HG02973 (cell line): ENCODE data around the gene SLC33A1.
"Not testable (repeated sequence)": the region's sequence is repeated elsewhere in the genome, so short reads cannot be mapped to it uniquely, and the experiment has no call there.

Experiments used
- ATAC-seq: cut with Tn5 transposase; IDR thresholded peaks from one replicate; pipeline ENCODE4 v1.9.1; 2021; ENCODE audit warnings: moderate library complexity; ENCODE audit not compliant: unreplicated experiment

The SLC33A1 gene

DNA sequence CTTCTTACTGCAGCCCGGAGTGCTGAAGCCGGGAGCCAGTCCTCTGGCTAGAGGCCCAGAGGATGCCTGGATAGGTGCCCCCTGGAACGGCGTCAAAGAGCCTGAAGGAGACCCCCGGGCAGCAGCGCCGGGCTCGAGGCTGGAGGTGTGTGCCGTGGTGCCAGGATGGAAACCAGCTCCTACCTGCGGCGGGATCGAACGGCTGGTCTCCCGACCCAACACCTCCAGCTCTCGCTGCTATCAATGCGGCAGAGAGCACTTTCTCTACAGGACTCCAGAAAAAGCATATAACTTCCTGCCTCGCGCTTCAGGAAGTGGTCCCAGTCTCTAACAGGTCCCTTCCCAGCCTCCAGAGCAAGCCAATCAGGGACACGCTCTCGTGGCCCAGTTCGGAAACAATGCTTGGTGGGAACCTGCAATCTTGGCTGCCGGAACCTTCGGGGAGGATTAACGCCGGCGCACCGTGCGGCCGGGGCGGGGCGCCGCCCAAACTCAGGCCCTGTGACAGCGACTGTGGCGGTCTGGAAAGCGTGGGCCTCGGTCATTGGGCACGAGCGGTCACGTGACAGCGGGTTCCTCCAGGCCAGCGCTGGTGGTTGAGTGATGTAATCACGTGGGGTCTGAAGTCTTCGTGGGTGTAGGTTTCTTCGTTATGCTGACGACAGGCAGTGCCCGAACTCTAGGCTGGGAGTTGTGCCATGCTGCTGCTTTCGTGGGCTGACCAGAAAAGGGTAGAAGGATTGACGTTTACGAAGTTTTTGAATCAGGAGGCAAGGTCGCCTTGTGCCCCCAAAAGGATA is at the start of gene SLC33A1:
SLC33A1 (minus strand) TSS at position 287 of the 800 bp plus-strand sequence. CDS start 430 bp downstream, outside the sequence.
- peak; percentile 92 for ATAC-seq

DNA sequence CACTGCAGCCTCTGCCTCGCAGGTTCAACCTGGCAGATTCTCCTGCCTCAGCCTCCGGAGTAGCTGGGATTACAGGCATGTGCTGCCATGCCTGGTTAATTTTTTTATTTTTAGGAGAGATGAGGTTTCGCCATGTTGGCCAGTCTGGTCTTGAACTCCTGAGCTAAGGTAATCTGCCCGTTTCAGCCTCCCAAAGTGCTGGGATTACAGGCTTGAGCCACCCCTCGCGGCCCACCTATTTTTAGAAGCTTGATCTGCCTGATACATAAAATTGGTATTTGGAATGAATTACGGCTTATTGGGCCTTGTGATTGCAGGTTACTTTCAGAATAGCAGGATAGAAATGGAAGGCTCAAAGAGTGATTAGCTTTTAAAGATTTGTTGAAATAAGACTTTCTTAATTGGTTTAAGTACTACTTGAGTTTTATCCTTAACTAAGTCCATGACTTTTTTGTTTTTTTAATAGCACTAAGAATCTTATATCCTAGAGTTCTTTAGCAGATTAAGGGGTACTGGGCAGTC is 41.2 kb upstream of the SLC33A1 start:
- no peak for ATAC-seq

DNA sequence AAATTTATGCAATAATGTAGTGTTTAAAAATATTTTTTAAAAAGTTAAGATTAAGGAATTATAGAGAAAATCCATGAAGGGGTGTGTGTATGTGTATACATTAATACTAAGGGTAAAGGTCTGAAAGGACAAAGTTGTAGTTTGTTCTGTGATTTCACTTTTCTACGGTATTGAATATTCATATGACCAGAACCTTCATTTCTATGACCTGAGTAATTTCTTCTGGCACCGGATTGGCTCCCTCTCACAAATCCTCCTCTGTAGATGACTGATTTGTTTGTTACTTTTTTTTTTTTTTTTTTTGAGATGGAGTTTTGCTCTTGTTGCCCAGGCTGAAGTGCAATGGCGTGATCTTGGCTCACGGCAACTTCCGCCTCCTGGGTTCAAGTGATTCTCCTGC is 37.1 kb upstream of the SLC33A1 start:
- no peak for ATAC-seq

DNA sequence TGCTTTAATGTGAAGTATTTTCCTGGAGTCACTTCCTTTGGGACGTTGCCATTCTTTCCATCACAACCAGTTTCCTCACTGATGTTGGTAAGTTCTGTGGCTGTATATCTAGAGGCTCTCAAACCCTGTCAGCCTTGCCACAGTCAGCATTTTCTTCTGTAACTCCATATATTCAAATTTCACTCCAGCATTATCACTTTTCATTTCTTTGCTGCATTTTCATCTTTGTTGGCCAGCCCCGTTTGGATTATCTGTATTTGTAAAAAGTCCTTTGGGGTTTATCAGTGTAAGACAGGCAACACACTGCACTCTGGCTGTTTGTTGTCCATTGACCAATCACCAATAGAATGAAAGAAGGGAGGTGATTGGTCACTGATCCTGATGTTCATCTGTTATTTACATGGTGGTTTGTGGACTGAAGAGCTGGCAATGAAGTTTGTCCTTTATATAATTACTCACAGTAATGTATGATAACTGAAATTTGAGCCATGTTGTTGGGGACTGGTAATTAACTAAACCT is 36.5 kb upstream of the SLC33A1 start:
- ATAC-seq = no peak

DNA sequence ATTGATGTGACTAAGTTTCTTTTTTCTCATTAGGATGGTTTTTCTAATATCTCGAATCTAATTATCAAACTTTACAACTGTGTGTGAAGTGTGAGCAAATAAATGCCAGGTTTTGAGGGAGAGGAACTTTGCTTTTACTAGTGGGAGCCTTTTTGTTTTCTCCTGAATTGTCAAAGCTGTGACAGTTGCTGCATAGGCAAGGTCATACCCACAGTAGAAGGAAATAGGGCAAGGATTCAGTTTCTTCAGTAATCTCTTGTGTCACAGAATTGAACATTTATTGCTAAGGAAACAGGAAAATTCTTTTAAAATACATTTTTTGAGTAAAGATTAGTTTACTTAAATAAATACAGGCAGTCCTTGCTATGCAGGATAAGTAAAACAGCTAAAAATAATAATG is 35.7 kb upstream of the SLC33A1 start:
- no peak for ATAC-seq

DNA sequence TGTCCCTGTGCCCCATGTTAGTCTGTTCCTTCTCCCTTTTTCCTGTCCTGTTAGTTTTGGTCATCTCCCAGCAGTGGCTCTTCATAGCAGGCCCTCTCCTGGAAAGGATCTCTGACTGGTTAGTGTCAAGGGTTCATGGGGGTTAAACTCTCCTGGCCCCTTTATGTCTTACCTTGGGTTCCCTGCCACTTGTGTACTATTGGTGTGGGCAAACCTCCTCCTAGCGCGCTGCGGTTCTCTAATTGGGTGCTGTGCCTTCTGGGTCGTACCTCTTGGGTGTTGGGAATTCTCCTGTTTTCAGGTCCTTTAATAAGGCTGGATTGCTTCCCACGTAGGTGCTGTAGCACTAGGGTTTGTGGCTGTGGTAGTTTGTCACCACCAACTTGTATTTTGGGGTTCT is 35.0 kb upstream of the SLC33A1 start:
- no peak for ATAC-seq

DNA sequence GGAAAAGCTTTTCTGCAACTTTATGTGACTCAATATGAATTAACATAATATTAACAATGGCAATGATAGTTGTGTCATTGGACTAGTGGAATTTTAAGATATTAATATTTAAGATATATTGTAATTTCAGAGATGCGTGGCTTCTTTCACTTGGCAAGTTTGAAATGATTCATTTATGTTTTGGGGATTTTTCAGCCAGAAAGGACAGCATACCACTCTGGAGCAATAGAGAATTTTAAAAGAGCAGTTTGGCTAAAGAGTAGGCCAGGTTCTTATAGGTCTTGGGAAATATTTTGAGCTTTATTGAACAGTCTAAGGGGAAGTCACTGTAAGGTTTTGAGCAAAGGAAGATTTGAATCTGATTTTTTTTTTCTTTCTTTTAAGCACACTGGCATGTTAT is 32.7 kb upstream of the SLC33A1 start:
- no peak for ATAC-seq

DNA sequence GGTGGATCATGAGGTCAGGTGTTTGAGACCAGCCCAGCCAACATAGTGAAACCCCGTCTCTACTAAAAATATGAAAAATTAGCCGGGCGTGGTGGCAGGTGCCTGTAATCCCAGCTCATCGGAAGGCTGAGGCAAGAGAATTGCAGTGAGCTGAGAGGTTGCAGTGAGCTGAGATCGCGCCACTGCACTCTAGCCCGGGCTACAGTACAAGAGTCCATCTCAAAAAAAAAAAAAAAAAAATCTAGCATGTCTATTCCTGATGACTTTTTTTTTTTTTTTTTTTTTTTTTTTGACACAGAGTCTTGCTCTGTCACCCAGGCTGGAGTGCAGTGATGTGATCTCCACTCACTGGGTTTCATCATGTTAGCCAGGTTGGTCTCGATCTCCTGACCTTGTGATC is 32.1 kb upstream of the SLC33A1 start:
- not testable (repeated sequence) for ATAC-seq

DNA sequence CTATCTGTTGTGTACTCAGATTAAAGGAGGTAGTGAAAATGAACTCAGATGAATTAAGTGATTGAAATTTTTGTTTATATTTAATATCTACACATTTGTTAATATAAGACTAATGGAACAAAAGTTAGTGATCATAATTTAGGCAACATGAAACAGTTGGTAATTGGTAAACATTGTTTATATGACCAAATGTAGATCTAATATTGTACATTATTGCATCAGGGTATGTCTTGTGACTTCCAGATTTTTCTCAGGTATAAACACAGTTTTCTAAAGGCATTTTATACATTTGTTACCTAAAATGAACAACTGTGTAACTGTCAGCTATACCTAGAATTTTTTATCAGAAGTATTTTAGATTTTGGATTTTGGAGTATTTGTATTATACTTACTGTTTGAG is 31.1 kb upstream of the SLC33A1 start:
- no peak for ATAC-seq

DNA sequence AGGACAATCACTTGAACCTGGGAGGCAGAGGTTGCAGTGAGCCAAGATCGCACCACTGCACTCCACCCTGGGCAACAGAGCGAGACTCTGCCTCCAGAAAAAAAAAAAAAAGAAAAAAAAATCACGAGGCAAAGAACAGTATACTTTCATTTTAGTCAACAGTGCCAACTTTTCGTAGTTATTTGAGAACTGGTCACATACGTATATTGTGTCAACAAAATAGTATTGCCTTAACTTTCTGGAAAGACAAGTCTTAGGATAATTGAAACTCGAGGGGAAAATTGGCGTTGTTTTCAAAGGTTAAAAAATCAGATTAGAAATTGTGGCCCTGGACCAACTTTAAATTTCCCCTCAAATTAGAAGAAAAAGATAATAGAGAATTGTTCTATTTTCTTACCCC is 30.1 kb upstream of the SLC33A1 start:
- ATAC-seq = no peak

DNA sequence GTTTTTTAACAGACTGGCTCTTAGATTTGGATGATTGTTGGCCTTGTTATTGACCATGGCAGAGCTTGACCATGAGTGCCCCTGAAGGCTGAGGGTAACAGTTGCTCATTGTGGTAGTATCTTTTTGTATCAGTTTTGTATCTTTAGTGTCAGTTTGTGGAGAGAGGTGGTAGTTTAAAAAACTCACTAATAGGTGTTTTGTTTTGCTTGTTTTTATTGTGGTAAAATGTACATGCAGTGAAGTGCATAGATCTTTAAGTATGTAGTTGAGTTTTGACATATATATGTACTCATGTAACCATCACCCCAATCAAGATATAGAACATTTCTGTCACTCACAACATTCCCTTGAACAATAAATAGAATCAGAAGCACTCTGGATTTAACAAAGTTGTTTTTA is 26.1 kb upstream of the SLC33A1 start:
- ATAC-seq = no peak

DNA sequence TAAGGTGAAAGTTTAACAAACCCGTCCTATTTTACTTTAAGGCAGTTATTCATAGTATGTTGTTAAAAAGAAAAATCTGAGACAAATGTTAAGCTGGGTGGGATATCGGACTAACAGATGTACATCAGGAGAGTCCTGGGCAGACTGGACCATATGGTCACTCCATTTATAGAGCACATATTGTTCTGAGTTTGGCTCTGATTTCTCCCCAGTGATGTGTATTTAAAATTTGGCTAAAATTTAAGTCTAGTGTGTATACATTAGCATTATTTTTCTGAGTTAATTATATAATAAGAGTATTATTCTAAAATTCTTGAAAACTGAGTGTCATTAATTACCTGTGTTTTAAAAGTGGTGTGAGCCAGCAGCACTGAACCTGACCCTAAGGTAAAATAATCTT is 22.3 kb upstream of the SLC33A1 start:
- no peak for ATAC-seq

DNA sequence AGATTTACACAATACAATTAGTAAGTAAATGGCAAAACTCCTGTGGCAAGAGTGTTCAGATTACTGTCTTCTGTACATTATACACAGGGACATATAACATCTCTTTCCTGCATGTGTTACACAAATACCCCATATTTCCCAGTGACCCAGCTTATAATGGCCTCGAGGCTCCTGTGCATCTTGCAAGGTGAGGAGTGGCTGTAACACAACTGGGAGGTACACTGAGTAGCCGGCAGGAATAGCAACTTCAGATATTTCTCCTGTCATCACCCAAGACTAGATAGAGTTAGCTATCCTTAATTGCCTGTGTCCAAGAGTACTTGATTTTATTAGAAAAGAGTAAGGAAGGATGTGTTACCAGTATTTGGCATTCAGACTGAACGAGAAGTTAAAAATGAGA is 21.8 kb upstream of the SLC33A1 start:
- no peak for ATAC-seq

DNA sequence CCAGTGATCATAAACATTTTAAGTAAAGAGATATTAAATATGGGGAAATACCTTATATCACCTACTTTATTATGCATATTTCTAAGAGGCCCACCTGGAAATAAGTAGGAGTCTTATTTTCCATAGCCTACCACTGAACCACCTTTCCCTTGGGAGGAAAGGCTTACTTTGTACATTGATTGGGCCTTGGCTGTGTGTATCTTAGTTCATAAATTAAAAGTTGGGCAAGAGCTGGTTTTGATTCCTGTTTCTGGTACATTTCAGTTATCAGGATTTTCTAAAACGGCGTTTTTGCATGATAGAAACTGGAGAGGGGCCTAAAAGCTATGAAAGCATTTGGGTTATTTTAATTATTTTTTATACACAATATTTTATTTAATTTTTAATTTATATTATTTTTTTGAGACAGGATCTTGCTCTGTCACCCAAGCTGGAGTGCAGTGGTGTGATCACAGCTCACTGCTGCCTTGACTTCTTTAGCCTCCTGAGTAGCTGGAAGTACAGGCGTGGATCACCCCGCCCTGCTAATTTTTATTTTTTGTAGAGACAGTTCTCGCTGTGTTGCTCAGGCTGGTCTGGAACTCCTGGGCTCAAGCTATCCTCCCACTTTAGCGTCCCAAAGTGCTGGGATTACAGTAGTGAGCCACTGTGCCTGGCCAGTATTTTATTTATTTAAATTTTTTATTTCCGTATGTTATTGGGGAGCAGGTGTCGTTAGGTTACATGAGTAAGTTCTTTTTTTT is 18.8 kb upstream of the SLC33A1 start:
- no peak for ATAC-seq

DNA sequence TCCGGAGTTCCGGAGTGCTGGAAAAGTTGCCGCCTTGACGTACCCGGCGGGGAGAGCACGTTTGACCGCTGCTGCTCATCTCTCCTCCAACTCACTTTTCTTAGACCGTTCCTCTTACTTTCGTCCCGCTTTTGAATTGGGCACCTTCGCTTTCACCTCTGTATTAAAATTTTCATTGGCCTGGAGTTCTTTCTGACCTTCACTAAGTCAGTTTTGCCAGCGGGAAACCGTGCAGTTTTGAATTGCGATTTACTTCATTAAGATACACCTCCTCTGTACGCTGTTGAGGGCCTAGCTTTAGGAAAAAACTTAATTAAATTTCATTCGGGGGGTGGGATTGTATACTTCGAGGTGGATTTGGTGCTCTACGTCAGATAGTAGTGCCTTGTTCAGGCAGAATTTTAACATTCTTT is 17.5 kb upstream of the SLC33A1 start:
- ATAC-seq = no peak

DNA sequence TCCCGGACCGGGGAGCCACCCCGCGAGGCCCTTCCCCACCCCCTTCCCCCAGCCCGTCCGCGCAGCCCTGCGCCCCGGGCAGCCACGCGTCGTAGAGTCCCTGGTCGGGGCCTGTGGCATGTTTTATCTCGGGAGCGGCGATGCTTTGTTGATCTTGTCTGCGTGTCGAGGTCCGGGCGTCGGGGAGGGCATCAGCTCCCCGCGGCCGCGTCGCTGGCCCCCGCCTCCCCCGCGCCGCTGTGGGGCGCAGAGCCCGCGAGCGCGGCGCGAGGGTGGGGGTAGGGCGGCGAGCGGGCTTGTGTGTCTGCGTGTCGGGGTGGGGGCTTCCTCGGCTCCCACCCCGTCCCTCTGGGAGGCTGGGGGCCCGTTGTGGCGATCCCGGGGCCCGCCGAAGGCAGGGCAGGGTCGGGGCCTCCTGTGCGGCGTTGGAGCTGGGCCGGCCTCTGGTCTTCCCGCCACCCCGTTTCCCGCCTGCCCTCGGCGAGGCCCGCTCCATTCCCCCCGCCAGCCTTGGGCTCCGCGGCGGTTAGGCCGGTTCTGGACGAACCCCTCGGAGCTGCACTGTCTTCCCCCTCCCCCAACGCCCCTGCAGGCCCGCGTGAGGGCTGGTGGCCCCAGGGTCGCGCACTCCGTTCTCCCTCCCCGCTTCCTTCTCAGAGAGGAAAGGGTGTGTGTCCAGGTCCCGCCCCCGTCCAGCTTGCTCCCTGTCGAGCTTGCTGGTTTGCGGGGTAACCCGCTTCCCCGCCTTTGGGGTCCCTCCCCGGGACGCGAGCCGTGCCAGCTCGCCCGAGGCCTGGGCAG is 16.9 kb upstream of the SLC33A1 start:
- ATAC-seq = peak; percentile 24

DNA sequence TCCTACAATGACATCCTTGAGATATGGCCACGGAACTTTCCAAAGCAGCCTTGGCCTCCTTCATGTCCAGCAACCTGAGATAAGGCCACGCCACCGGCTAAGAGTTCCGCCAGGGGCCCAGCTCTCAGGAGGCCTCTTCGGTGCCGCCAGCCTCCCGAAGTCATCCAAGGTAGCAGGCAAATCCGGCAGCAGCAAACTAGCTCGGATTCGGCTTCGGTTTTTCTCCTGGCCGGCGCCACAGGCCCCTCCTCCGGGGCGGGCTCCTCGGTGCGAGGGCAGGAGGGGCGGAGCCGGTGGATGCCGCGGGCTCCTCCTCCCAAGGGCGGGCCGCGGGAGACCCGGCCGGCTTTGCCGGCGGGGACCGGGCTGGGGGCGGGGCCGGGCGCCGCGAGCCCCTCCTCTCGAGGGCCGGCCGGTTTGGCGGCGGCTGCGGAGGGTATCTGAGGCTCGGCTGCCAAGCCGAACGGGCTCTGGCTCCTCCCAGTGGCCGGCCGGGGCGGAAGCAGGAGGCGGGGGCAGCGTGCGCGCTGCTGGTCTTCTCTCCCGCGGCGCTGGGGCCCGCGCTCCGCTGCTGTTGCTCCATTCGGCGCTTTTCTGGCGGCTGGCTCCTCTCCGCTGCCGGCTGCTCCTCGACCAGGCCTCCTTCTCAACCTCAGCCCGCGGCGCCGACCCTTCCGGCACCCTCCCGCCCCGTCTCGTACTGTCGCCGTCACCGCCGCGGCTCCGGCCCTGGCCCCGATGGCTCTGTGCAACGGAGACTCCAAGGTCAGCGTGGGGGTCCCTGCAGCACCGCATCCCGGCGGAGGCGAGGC is 16.1 kb upstream of the SLC33A1 start, which contains the start of gene GMPS:
GMPS (plus strand) TSS at position 518 of the 812 bp plus-strand sequence; CDS start at position 739, 221 bp downstream.
- peak; percentile 91 for ATAC-seq

DNA sequence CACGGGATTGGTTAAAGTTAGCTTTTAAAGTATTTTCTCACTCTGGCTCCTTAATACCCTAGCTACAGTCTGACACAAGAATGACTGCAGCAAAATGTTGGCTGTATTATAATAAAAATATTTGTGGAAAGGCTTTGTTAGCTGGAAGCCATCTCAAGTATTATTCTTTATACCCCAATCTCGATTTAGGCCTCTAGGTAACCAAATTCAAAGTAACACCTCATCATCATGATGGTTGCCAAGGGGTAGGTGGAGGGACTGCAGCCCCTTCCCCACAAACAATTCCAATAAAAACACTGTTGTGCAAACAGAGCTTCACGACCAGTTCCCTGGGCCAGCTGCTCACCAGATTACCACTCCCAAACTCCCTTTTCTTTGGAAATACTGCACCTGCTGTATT is 15.5 kb upstream of the SLC33A1 start:
- ATAC-seq = no peak

DNA sequence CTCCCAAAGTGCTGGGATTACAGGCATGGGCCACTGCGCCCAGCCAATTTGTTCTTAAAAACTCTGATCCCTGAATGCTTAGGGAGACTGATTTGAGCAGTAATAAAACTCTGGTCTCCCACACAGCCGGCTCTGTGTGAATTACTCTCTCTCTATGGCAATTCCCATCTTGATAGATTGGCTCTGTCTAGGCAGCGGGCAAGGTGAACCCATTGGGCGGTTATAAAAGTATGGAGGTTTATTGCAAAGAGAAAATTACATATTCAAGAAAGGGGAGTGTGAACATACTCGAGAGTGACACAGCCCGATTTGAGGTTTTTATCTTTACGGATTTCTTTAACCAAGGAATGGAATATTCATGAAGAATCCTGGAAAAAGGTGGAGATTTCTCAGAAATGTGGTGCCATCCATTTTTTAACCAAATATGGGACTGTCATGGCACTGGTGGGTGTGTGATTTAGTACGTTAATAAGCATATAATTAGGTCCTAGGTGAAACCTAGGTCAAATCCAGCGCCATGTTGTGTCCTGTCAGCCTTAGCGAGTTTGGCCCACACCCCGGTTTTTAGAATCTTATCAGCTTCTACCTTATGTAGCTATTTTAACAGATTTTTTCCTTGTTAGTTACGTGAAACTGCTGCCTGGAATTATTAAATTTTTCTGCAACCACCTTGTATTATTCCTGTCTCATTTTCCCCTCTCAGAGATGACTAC is 9.0 kb upstream of the SLC33A1 start:
- no peak for ATAC-seq
